CD4-positive, alpha-beta T cell treated with Interleukin-2 at 100 ng/mL for 4 hours (primary cell): ENCODE data around the gene MAB21L4.

Source experiments
- DNase-seq: peaks from one replicate; pipeline ENCODE4 v3.0.0-alpha.2; 2020; ENCODE audit warnings: low spot score

Gene MAB21L4

GRCh38 chr2:240911641-240912265 is 15.8 kb upstream of the MAB21L4 start:
- DNase-seq = no peak

DNA sequence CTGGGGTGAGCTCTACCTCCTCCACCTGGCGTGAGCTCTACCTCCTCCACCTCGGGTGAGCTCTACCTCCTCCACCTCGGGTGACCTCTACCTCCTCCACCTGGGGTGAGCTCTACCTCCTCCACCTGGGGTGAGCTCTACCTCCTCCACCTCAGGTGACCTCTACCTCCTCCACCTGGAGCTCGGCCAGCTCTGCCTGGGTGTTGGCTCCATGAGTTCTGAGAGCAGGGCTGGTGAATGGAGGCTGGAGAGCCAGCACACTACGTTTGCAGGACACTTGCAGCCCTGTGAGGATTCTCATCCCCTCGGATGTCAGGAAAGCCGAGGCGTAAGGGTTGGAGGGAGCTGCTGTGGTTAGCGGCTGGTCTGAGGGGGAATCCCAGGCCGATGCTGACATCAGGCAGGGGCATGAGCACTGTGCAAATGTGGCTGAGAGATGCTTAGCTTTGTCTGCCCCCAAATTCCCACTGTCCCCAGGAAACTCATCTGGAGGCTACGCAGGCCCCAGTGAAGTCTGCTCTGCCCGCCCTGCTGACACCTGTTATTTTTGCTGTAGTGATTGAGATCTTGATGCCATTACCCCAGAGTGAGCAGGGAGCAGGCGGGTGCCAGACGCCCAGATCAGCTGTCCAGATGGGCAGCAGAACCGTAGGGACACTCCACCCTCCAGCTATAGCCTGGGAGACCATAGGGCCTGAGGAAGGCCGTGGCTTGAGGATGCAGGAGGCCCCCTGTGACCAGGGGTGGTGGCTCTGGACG is 13.4 kb upstream of the MAB21L4 start:
- no peak for DNase-seq

DNA sequence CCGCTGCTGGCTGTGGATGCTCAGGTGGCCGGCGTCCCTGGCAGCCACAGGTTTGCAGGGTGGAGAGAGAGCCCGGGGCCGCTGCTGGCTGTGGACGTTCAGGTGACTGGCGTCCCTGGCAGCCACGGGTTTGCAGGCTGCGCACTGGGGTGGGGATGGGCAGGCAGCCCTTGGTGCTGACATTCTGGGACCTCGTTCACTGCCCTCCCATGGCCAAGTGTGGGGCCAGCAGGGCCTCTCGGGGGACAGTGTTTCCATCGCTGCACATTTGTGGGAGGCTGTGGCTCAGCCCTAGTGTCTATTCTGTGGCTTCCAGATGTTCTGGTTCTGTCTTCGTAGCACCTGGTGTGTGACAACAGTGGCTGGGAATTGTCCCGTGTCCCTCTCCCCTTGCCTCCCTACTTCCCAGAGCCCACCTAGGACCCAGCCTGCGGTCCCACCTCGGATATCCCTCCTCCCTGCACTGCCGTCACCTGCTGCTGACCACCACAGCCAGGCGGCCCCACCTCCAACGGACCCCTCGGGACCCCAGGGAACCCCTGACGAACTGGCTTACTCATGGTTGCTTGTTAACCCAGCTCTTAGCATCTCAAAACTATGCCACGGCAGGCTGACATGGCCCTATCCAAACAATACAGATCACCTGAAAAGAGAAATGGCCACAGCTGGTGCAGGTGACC is 11.1 kb upstream of the MAB21L4 start:
- DNase-seq = no peak

DNA sequence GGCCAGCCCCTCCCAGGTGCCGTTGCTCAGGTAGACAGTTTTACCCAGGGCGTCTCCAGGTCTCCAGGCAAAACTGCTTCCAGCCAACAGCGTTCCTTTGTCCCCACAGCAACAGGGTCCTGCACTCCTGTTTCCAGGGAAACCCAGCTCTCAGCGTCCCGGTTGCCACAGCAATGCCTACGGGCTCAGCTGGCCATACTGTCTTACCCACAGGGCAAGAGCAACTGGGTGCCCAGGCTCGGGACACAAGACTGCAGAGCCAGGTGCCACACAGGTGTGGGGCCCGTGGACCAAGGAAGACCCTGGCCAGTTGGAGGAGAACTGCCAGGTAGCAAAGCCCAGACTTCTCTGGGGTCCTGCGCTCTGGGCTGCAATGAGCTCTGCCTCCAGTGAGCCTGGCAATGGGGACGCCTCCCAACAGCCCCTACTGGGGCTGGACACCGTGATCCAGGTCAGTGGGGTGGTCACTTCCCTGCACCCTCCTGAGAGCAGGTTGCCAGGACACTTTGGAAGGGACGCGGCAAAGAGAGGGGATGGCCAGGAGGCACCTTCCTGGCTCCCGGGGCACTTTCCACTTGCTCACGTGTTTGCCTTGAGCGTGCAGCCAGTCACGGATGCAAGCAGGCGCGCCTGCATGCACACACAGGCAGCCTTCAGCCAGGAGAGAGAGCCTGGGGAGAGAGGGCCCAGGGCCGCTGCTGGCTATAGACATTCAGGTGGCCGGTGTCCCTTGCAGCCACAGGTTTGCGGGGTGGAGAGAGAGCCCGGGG is 10.4 kb upstream of the MAB21L4 start, which contains the start of gene CROCC2:
Gene CROCC2, plus strand, starts transcription at position 196 of the 770 bp plus-strand sequence. Its CDS starts 178 bp downstream, at position 374.
- no peak for DNase-seq

GRCh38 chr2:240905176-240905781 is 9.3 kb upstream of the MAB21L4 start:
- DNase-seq = no peak

DNA sequence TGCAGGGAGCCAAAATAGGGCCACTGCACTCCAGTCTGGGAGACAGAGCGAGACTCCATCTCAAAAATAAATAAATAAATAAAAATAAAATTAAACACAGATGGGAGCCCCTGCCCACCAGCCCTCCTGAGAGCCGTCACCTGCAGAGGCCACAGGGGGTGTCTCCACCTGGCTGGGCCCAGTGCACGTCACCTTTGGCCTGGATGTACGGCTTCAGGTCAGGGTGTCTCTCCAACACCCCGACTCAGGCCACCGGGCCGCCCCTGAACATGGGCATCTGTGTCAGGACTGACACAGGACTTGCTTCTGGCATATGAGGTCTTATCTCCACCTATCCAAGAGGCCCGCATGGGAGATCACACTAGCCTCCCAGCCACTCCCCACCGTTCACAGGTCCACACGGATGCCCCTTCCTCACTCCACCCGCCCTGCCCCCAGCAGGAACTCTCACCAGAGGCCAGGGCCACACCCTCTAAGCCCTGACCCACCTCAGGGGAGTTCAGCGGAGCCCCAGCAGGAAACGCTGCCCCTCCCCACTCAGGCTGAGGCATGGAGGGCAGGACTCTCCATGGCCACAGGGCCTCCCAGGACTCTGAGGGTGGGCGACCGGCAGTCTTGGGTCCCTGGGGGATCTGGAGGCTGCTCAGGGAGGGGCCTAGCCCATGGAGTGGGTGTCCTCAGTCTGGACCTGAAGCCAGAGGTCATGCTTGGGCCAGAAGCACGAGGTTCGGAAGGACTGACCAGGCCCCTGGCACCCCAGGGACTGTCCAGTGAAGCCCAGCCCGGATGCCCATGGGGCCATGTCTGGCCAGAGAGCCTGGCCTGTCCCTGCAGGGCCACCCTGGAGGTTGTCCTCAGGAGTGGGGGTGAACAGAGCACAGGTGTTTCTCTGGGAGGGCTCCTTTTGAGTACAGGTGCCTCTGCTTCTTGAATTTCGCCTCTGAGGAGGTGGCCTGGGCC is 8.5 kb upstream of the MAB21L4 start:
- no peak for DNase-seq

- DNase-seq = no peak
These were observed 7.5 kb upstream of the MAB21L4 start for GRCh38 chr2:240903191-240904060.

DNA sequence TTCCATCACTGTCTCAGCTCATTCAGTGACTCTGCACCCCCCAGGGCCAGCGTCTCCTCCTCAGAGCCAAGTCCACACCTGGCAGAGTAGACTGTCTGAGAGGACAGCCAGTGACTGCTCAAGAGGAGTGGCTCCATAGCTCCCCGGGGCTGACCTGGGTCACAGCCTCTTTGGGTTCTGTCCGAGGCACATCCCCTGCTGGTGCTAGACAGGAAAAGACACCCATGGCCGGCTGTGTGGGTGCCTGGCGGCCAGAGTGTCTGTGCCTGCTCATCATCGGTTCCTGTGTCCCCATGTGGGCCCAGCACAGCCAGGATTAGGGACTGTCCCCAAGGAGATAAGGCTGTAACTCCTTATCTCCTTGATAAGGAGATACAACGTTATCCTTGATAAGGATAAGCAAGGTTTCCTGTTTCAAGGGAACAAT is 6.7 kb upstream of the MAB21L4 start:
- no peak for DNase-seq

- no peak for DNase-seq
These were observed 6.1 kb upstream of the MAB21L4 start for GRCh38 chr2:240901986-240902614.

DNA sequence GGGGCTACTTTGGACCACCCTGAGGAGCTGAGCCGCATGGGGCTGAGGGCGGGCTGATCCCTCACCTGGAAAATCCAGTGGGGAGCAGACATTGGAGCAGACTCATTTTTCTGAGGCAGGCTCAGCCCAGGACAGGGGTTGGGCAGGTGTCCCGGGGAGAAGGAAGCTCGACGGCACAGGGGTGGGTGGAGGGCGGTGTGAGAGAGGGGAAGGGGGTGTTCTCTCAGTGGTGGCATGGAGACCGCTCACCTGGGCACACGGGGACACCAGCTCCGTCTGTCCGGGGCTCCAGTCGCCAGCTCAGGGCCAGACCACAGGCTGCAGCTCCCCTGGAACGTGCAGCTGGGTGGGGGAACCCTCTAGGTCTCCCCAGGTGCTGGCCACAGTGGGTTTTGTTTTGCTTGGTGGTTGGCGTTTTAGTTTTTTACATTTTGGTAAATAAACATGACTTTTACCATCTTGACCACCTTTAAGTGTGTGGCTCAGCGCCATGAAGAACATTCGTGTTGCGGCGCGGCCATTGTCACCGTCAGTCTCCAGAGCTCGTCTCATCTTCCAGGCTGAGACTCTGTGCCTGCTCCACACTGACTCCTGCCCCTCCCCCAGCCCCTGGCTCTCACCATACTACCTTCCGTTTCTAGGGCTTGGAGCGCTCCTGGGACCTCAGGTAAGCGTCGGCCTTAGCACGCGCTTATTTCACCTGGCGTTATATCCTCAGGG is 4.3 kb upstream of the MAB21L4 start:
- no peak for DNase-seq

DNA sequence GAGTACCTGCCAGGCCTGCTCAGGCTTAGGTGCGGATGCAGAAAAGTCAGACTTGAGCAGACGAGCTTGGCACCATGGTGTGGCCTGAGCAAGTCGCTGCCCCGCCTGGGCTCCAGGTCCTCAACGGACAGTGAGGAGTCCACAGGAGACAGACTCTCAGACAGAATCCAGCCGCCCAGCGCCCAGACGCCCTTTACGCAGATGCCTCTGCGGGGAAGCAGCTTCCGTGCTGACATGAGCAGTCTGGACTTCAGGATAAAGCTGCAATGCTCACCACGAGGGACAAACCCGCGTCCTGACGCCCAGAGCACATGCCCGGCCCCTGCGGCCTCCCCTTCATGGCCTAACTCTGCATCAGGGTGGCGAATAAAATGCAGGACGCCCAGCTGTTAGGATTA is 3.5 kb upstream of the MAB21L4 start:
- DNase-seq = no peak

DNA sequence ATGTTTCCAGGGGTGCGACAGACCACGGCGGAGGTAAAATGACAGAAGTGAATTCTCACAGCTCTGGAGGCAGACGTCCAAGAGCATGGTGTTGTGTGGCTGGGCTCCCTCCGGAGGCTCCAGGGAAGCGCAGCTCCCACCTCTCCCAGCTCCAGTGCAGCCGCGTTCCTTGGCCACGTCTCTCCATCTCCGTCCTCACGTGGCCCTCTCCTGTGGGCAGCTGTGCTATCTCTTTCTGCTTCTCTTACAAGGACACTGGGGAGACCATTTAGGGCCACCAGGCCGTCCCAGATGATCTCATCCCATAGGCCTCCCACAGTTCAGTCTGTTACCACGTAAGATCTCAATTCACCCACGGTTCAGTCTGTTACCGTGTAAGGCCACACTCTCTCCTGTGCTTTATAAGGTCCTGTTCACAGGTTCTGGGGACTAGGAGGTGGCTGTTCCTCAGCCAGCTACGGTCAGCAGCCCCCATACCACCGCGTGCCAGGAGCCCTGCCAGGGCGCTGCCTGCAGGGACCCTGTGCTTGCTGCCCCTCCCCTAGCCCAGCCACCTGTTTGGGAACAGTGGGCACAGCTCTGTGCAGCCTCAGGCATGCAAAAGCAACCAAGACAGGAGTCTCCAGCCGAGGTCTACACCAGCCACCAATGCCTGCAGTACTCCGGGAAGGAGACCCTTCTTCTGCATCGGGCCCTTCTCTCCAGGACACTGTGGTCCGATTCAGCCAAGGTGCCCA is 2.9 kb upstream of the MAB21L4 start:
- no peak for DNase-seq

GRCh38 chr2:240898108-240898730 is 2.3 kb upstream of the MAB21L4 start:
- no peak for DNase-seq

- DNase-seq = no peak
These were observed 1.1 kb upstream of the MAB21L4 start for GRCh38 chr2:240896871-240897692.

GRCh38 chr2:240896394-240896793 is 438 bp upstream of the MAB21L4 start:
- DNase-seq = no peak

DNA sequence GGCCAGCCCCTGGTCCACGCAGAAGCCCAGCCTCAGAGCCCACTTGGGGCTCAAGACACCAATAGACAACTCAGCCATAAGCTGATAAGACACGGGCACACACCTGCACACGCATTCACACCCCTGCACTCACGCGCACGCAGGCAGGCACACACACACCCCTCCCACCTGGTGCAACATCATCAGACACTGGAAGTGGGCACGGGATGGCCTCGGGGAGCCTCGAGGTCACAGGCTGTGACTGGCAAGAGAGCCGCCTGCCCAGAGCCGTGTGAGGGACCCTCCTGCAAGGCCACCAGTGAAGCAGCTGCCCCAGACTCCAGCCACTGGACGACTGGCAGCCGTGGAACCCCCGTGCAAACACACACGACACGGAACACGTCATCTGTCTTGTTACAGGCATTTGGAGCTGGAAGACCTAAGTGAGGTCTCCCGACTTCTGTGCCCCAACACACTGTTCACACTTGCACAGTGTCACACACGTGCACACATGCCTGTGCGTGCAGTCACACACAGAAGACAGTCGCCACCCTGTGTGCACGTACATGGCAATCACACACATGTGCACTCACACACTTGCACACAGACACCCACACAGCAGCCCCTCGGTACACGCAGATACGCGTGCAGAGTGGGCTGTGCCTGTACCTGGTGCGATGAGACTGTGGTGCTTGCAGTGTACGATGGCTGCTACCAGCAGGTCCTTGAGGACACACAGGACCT is 959 bp downstream of the MAB21L4 start:
- no peak for DNase-seq
